Prostate gland (tissue), 2 donors: ENCODE measurements around the gene RPUSD1.
"Not testable (repeated sequence)": the region's sequence is repeated elsewhere in the genome, so short reads cannot be mapped to it uniquely, and the experiment has no call there.

ENCODE experiments used
- POLR2A ChIP-seq: fragments of 450-650 bp; IDR thresholded peaks from one replicate; pipeline ENCODE4 v1.6.1; 2016; ENCODE audit warnings: antibody characterized with exemption, mild to moderate bottlenecking
- POLR2AphosphoS5 ChIP-seq: sonication (generic); formaldehyde crosslinking; IDR thresholded peaks from one replicate; pipeline ENCODE4 v1.6.1; 2017; ENCODE audit warnings: antibody characterized with exemption
- TF ChIP-seq, protein P1 (sequence below), 4 experiments: fragments of 200-600 bp in 2 of 4; fragments of 450-650 bp in 2 of 4; sonication (generic) in 2 of 4; IDR thresholded peaks; 1 replicate in 3 of 4; 2 replicates in 1 of 4; pipeline ENCODE4 v1.5.1; 2016 to 2019; ENCODE audit warnings: antibody characterized with exemption in 4 of 4, mild to moderate bottlenecking in 2 of 4, moderate library complexity in 2 of 4

DNA sequence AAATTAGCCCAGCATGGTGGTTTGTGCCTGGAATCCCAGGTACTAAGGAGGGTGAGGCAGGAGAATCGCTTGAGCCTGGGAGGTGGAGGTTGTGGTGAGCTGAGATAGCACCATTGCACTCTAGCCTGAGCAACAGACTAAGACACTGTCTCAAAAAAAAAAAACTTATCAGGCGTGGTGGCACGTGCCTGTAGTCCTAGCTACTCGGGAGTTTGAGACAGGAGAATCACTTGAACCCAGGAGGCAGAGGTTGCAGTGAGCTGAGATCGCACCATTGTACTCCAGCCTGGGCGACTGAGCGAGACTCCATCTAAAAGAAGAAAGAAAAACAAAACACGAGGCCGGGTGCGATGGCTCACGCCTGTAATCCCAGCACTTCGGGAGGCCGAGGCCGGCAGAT is 45.3 kb downstream of the RPUSD1 start:
- TF ChIP-seq, protein P1, sequence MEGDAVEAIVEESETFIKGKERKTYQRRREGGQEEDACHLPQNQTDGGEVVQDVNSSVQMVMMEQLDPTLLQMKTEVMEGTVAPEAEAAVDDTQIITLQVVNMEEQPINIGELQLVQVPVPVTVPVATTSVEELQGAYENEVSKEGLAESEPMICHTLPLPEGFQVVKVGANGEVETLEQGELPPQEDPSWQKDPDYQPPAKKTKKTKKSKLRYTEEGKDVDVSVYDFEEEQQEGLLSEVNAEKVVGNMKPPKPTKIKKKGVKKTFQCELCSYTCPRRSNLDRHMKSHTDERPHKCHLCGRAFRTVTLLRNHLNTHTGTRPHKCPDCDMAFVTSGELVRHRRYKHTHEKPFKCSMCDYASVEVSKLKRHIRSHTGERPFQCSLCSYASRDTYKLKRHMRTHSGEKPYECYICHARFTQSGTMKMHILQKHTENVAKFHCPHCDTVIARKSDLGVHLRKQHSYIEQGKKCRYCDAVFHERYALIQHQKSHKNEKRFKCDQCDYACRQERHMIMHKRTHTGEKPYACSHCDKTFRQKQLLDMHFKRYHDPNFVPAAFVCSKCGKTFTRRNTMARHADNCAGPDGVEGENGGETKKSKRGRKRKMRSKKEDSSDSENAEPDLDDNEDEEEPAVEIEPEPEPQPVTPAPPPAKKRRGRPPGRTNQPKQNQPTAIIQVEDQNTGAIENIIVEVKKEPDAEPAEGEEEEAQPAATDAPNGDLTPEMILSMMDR (IDR thresholded peaks at IDR 0.05), result not testable (repeated sequence)
- TF ChIP-seq POLR2A, POLR2AphosphoS5: not testable (repeated sequence)
